ENCODE measurements around the gene CNST.
"Not testable (repeated sequence)": the region's sequence is repeated elsewhere in the genome, so short reads cannot be mapped to it uniquely, and the experiment has no call there.

CNST gene

GRCh38 chr1:246558041-246558440 lies 8.2 kb upstream of the CNST start:
- no peak for DNase-seq

- DNase-seq: no peak
These were observed 6.9 kb upstream of the CNST start for GRCh38 chr1:246559310-246559709.

GRCh38 chr1:246560833-246561232 lies 5.4 kb upstream of the CNST start:
- DNase-seq: not testable (repeated sequence)

GRCh38 chr1:246564839-246565750 lies 1.2 kb upstream of the CNST start:
- DNase-seq: no peak

GRCh38 chr1:246565751-246566127 lies 517 bp upstream of the CNST start:
- DNase-seq: no peak

- DNase-seq: no peak
These were observed 773 bp downstream of the CNST start for GRCh38 chr1:246566813-246567645.

GRCh38 chr1:246567646-246568235 lies 1.5 kb downstream of the CNST start:
- DNase-seq: no peak

- DNase-seq: no peak
These were observed 3.3 kb downstream of the CNST start for GRCh38 chr1:246569248-246570238.

- not testable (repeated sequence) for DNase-seq
These were observed 5.1 kb downstream of the CNST start for GRCh38 chr1:246571309-246571708.

- no peak for DNase-seq
These were observed 5.7 kb downstream of the CNST start for GRCh38 chr1:246571953-246572352.

GRCh38 chr1:246572785-246573184 lies 6.5 kb downstream of the CNST start:
- no peak for DNase-seq

GRCh38 chr1:246573491-246573890 lies 7.2 kb downstream of the CNST start:
- no peak for DNase-seq

GRCh38 chr1:246576709-246577032 lies 10.4 kb downstream of the CNST start:
- DNase-seq: no peak

GRCh38 chr1:246577082-246577719 lies 10.9 kb downstream of the CNST start:
- no peak for DNase-seq

GRCh38 chr1:246577720-246578106 lies 11.5 kb downstream of the CNST start:
- DNase-seq: no peak

GRCh38 chr1:246579818-246580217 lies 13.6 kb downstream of the CNST start:
- no peak for DNase-seq

GRCh38 chr1:246580497-246581370 lies 14.5 kb downstream of the CNST start:
- DNase-seq: no peak

GRCh38 chr1:246582301-246583055 lies 16.2 kb downstream of the CNST start:
- DNase-seq: no peak

- DNase-seq: no peak
These were observed 16.8 kb downstream of the CNST start for GRCh38 chr1:246583056-246583440.
